PC-9 (cell line): ENCODE data around the gene NIPAL1.

ENCODE experiments used
- EZH2 ChIP-seq: fragments of 200-600 bp; sonication (generic); IDR thresholded peaks from 2 replicates; pipeline ENCODE4 v1.8.0; 2017; ENCODE audit warnings: antibody characterized with exemption, low read depth
- TF ChIP-seq, protein P1 (sequence below): fragments of 200-600 bp; sonication (generic); conservative IDR thresholded peaks from 2 replicates; pipeline ENCODE4 v1.6.1; 2017; ENCODE audit warnings: mixed run types, antibody characterized with exemption, mild to moderate bottlenecking, moderate library complexity

DNA sequence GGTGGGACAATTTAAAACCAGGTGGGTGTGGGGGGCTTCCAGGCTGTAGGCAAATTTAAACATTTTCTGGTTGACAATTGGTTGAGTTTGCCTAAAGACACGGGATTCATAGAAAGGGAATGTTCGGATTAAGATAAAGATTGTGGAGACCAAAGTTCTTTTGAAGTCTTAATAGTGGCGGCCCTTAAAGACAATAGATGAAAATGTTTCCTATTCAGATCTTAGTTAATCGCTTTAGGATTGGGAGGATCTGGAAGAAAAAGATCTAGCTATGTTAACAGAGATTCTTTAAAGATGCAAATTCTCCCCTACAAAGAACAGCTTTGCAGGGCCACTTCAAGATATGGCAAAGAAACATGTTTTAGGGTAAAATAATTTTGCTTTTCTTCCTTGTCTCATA, 4.8 kb upstream of the NIPAL1 start:
- TF ChIP-seq EZH2: no peak
- TF ChIP-seq, protein P1, sequence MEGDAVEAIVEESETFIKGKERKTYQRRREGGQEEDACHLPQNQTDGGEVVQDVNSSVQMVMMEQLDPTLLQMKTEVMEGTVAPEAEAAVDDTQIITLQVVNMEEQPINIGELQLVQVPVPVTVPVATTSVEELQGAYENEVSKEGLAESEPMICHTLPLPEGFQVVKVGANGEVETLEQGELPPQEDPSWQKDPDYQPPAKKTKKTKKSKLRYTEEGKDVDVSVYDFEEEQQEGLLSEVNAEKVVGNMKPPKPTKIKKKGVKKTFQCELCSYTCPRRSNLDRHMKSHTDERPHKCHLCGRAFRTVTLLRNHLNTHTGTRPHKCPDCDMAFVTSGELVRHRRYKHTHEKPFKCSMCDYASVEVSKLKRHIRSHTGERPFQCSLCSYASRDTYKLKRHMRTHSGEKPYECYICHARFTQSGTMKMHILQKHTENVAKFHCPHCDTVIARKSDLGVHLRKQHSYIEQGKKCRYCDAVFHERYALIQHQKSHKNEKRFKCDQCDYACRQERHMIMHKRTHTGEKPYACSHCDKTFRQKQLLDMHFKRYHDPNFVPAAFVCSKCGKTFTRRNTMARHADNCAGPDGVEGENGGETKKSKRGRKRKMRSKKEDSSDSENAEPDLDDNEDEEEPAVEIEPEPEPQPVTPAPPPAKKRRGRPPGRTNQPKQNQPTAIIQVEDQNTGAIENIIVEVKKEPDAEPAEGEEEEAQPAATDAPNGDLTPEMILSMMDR: no peak
